PC-3 (cell line): ENCODE data around the gene P2RY6. TPM values are rescaled to one million over a fixed set of nuclear protein-coding genes. Genes with fewer than 3 reads are reported as not detected.
A peak's percentile ranks its signal among the peaks of the same experiment; 100 is the strongest.

Experiments used
- ATAC-seq: fragments of 200-7000 bp; cut with Tn5 transposase; 2 replicates; pipeline ENCODE4 v1.9.1; 2020; ENCODE audit warnings: mild to moderate bottlenecking, moderate library complexity
- BruUV-seq: library from RNA; stranded (reverse); fragments of 400-500 nt; replicated peaks from 2 replicates; lab custom pipeline; 2021; lab: Mats Ljungman, UMichigan
- CTCF ChIA-PET: fragments of 300-600 bp; sonication (Branson Sonifier 250); formaldehyde crosslinking; loops from one replicate; lab custom pipeline; 2022; ENCODE audit warnings: antibody characterized with exemption; lab: Charles Lee
- POLR2A ChIA-PET: fragments of 300-600 bp; sonication (Branson Sonifier 250); formaldehyde crosslinking; loops from one replicate; lab custom pipeline; 2022; ENCODE audit warnings: antibody characterized with exemption; ENCODE audit not compliant: unreplicated experiment; lab: Charles Lee
- DNase-seq: peaks from one replicate; pipeline ENCODE4 v3.0.0-alpha.2; 2015
- H2AFZ ChIP-seq: fragments of 300-600 bp; sonication (generic); 2 replicates; pipeline ENCODE4 v1.6.0; 2016; ENCODE audit warnings: antibody characterized with exemption, low read length
- H3F3A ChIP-seq: fragments of 300-600 bp; sonication (generic); one replicate; pipeline ENCODE4 v1.6.0; 2017; ENCODE audit warnings: antibody characterized with exemption, low read length, control low read depth, mild to moderate bottlenecking; ENCODE audit not compliant: unreplicated experiment
- H3K27ac ChIP-seq: fragments of 300-600 bp; sonication (generic); 2 replicates; pipeline ENCODE4 v1.5.1; 2016; ENCODE audit warnings: mild to moderate bottlenecking, low read length
- H3K27me3 ChIP-seq: fragments of 300-600 bp; sonication (generic); 2 replicates; pipeline ENCODE4 v1.6.1; 2016; ENCODE audit warnings: low read length, mixed read lengths
- H3K36me3 ChIP-seq: fragments of 300-600 bp; sonication (generic); 2 replicates; pipeline ENCODE4 v1.6.1; 2016; ENCODE audit warnings: low read depth, mixed run types, low read length, mixed read lengths
- H3K4me1 ChIP-seq: fragments of 300-600 bp; sonication (generic); 2 replicates; pipeline ENCODE4 v1.5.1; 2016; ENCODE audit warnings: low read length; ENCODE audit not compliant: insufficient read depth
- H3K4me2 ChIP-seq: fragments of 300-600 bp; sonication (generic); 2 replicates; pipeline ENCODE4 v1.6.0; 2016; ENCODE audit warnings: low read length
- H3K4me3 ChIP-seq: fragments of 300-600 bp; sonication (generic); 2 replicates; pipeline ENCODE4 v1.5.1; 2016; ENCODE audit warnings: mild to moderate bottlenecking, low read length, mixed read lengths
- H3K79me2 ChIP-seq: fragments of 300-600 bp; sonication (generic); 2 replicates; pipeline ENCODE4 v1.6.1; 2017; ENCODE audit warnings: low read length, mixed read lengths
- H3K9ac ChIP-seq: fragments of 300-600 bp; sonication (generic); 2 replicates; pipeline ENCODE4 v1.6.0; 2016; ENCODE audit warnings: mild to moderate bottlenecking, low read length
- H3K9me2 ChIP-seq: fragments of 300-600 bp; sonication (generic); replicated peaks from 2 replicates; pipeline ENCODE4 v1.6.1; 2016; ENCODE audit warnings: mixed run types, low read length, mixed read lengths
- H3K9me3 ChIP-seq: fragments of 300-600 bp; sonication (generic); 2 replicates; pipeline ENCODE4 v1.6.1; 2016; ENCODE audit warnings: low read length, mixed read lengths
- H4K20me1 ChIP-seq: fragments of 300-600 bp; sonication (generic); 2 replicates; pipeline ENCODE4 v1.6.1; 2016; ENCODE audit warnings: low read length, mixed read lengths
- EZH2 ChIP-seq: fragments of 300-600 bp; sonication (generic); IDR thresholded peaks from one replicate; pipeline ENCODE4 v1.6.1; 2017; ENCODE audit warnings: antibody characterized with exemption, mild to moderate bottlenecking, low read length; ENCODE audit not compliant: unreplicated experiment
- EZH2phosphoT487 ChIP-seq: fragments of 300-600 bp; sonication (generic); IDR thresholded peaks from 2 replicates; pipeline ENCODE4 v1.6.1; 2018; ENCODE audit warnings: mild to moderate bottlenecking, antibody characterized with exemption, low read length, borderline replicate concordance
- intact Hi-C: fragments of 100-400 bp; cut with micrococcal nuclease; formaldehyde crosslinking; loops from 2 replicates; pipeline ENCODE4 v1.9.0; 2023
- total RNA-seq: library from RNA; depleted of rRNA; stranded (reverse); fragments of >200 nt; gene quantifications from 2 replicates; pipeline ENCODE4 v1.2.3, GENCODE V29; 2014
- TF ChIP-seq, protein P1 (sequence below): fragments of 300-600 bp; sonication (generic); conservative IDR thresholded peaks from 2 replicates; pipeline ENCODE4 v1.5.1; 2017; ENCODE audit warnings: antibody characterized with exemption, low read depth, mild to moderate bottlenecking, low read length

Gene P2RY6
- total RNA-seq, 1 experiment from 2014 or later = 2.0 TPM

DNA sequence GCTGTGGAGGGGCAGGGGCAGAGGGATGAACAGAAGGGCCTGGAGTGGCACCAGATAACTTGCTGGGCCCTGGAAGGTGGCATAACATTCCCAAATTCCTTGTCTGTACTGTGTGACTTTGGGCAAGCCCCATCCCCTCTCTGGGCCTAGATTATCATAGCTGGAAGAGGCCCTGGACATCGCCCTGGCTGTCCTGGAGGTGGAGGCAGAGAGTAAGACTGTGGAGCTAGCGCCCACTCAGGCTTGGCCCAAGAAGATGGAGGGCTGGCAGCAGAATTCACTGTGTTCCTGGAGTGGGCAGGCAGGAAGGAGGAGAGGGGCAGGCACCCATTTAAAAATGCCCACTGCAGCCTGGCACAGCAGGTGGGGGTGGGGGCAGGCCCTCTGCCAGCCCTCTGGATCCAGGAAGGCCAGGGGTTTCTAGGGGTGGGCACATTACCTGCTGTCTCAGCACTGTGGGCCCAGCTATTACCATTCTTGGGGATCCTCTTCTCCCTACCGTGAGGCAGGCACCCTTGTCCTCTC, 58.5 kb downstream of the P2RY6 start:
- Histone ChIP-seq H4K20me1 (no peaks in the 10 kb centered on the region), H3K36me3 (no peaks in the 10 kb centered on the region), H2AFZ (no peak overlapping the region), H3K9me2 (no peaks in the 10 kb centered on the region), H3K9ac (no peak overlapping the region), H3K4me1 (peaks cover 23% of the 10 kb centered on the region), H3K27ac (no peak overlapping the region), H3K79me2 (no peaks in the 10 kb centered on the region), H3F3A (no peaks in the 10 kb centered on the region), H3K9me3 (no peaks in the 10 kb centered on the region), H3K4me3 (no peak overlapping the region), H3K27me3 (no peaks in the 10 kb centered on the region), H3K4me2 (no peak overlapping the region)
- BruUV-seq = no TSS peak
- intact Hi-C loops = no loop called here
- TF ChIP-seq EZH2 = no peak
- no peak for TF ChIP-seq EZH2phosphoT487
- TF ChIP-seq, protein P1, sequence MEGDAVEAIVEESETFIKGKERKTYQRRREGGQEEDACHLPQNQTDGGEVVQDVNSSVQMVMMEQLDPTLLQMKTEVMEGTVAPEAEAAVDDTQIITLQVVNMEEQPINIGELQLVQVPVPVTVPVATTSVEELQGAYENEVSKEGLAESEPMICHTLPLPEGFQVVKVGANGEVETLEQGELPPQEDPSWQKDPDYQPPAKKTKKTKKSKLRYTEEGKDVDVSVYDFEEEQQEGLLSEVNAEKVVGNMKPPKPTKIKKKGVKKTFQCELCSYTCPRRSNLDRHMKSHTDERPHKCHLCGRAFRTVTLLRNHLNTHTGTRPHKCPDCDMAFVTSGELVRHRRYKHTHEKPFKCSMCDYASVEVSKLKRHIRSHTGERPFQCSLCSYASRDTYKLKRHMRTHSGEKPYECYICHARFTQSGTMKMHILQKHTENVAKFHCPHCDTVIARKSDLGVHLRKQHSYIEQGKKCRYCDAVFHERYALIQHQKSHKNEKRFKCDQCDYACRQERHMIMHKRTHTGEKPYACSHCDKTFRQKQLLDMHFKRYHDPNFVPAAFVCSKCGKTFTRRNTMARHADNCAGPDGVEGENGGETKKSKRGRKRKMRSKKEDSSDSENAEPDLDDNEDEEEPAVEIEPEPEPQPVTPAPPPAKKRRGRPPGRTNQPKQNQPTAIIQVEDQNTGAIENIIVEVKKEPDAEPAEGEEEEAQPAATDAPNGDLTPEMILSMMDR = peak; percentile 33; the same call in 1 of the 2 replicates
- CTCF ChIA-PET = interaction anchor here (0.6 to 1.0 kb wide), 2 partner anchors 9 to 23 kb away, joined by 4 to 11 read pairs; no protein-coding TSS in a partner anchor
- ATAC-seq (peak; percentile 37; the same call in 1 of the 2 replicates), DNase-seq (peak; percentile 26)
- POLR2A ChIA-PET = no interaction called here

DNA sequence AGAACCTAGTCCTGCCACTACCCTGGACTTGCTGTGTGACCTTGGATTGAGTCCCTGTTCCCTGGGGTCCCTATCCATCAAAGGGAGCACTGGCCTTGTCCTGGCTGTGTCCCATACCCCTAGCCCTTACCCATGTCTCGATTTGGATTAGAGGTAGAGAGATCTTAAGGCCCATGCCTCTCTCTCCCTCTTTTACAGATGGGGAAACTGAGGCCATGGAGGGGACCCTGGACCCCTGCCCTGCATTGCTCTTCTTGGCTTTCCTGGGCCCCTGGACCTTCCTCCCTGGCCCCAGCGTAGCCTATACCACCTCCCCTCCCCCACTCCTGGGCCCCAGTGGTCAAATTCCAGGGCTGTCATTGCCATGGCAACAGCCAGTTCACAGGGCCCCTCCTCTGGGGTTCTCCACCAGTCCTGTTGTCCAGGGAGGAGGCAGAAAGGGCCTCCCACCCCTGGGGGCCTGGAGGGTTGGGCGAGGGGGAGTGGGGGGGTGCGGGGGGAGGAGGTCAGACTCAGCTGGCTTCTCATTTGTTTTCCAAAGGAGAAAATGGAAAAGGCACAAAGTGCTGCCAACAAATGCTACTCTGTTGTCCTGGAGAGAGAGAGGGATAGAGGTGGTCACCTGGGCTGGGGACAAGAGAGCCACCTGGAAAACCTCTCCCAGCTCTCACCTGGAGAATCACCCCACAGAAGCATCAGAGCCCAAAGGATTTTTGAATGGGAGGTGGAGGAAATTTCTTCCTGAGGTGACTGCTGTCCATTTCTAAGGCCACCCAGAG, 59.2 kb downstream of the P2RY6 start:
- Histone ChIP-seq H3K79me2 (no peaks in the 10 kb centered on the region), H3K9me2 (no peaks in the 10 kb centered on the region), H4K20me1 (no peaks in the 10 kb centered on the region), H3K4me3 (no peak overlapping the region), H3K9me3 (no peaks in the 10 kb centered on the region), H3K36me3 (no peaks in the 10 kb centered on the region), H2AFZ (no peak overlapping the region), H3K4me1 (peaks cover 23% of the 10 kb centered on the region), H3K9ac (no peak overlapping the region), H3K27ac (no peak overlapping the region), H3K27me3 (no peaks in the 10 kb centered on the region), H3F3A (no peaks in the 10 kb centered on the region), H3K4me2 (no peak overlapping the region)
- POLR2A ChIA-PET = no interaction called here
- no peak for ATAC-seq
- DNase-seq = no peak
- no TSS peak for BruUV-seq
- CTCF ChIA-PET = interaction anchor here (0.6 to 1.0 kb wide), 2 partner anchors 9 to 24 kb away, joined by 4 to 11 read pairs; no protein-coding TSS in a partner anchor
- TF ChIP-seq, protein P1 = no peak
- TF ChIP-seq EZH2phosphoT487 = no peak
- intact Hi-C loops = no loop called here

DNA sequence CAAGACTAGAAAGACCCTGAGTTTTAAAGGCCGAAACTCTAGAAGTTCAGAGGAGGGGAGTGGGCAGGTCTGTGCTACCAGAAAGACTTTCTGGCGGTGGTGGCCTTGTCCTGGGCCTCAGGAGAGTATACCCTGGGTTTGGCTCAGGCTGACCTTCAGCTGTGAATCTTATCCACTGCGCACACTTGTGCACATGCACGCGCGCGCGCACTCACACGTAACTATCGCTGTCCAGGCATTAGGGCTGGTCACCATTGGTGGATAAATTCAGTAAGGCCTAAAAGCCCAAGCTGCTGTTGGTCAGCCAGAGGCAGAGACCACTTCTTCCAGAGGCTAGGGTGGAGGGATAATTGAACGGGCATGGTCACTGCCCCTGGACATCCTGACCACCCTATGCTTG, 61.0 kb downstream of the P2RY6 start:
- TF ChIP-seq EZH2 (no peak), EZH2phosphoT487 (no peak)
- TF ChIP-seq, protein P1 = no peak
- intact Hi-C loops = no loop called here
- Histone ChIP-seq H2AFZ (no peak overlapping the region), H3K27ac (no peak overlapping the region), H3K9me3 (no peaks in the 10 kb centered on the region), H3K4me2 (no peak overlapping the region), H3F3A (no peaks in the 10 kb centered on the region), H3K36me3 (no peaks in the 10 kb centered on the region), H3K4me3 (no peak overlapping the region), H3K4me1 (peaks cover 13% of the 10 kb centered on the region), H3K9ac (no peak overlapping the region), H3K79me2 (no peaks in the 10 kb centered on the region), H4K20me1 (no peaks in the 10 kb centered on the region), H3K9me2 (no peaks in the 10 kb centered on the region), H3K27me3 (no peaks in the 10 kb centered on the region)
- ATAC-seq (no peak), DNase-seq (no peak)
- ChIA-PET POLR2A (no interaction called here), CTCF (no interaction called here)
- no TSS peak for BruUV-seq
